Astrocyte of the cerebellum (primary cell): ENCODE measurements around the gene ELOVL7.
"Not testable (repeated sequence)": the region's sequence is repeated elsewhere in the genome, so short reads cannot be mapped to it uniquely, and the experiment has no call there.

Experiments used
- DNase-seq: peaks from one replicate; pipeline ENCODE4 v3.0.0-alpha.2; 2011; ENCODE audit warnings: low read depth
- H3K4me3 ChIP-seq: 2 replicates; pipeline ENCODE4 v1.5.1; 2011; ENCODE audit warnings: mild to moderate bottlenecking, low read depth, low read length, moderate library complexity
- CTCF ChIP-seq: IDR thresholded peaks from 2 replicates; pipeline ENCODE4 v1.5.1; 2012; ENCODE audit warnings: low read length, low read depth, moderate library complexity, mild to moderate bottlenecking; ENCODE audit errors: missing control alignments
- in situ Hi-C: cut with HindIII; loops from 2 replicates; pipeline ENCODE4 v1.10.0; 2017; ENCODE audit warnings: low sequenced_read_pairs

The ELOVL7 gene

GRCh38 chr5:60803712-60804111 is 40.4 kb downstream of the ELOVL7 start:
- in situ Hi-C loops, result no loop called here
- DNase-seq, result no peak
- H3K4me3 ChIP-seq, result no peak overlapping the region
- no peak for TF ChIP-seq CTCF

- no peak for DNase-seq
- in situ Hi-C loops, result no loop called here
- TF ChIP-seq CTCF, result no peak
- H3K4me3 ChIP-seq, result no peak overlapping the region
Observed at GRCh38 chr5:60802986-60803385, 41.1 kb downstream of the ELOVL7 start.

- DNase-seq, result no peak
- no peak overlapping the region for H3K4me3 ChIP-seq
- in situ Hi-C loops, result no loop called here
- no peak for TF ChIP-seq CTCF
Observed at GRCh38 chr5:60802226-60802625, 41.8 kb downstream of the ELOVL7 start.

- no peak for DNase-seq
- in situ Hi-C loops, result no loop called here
- no peak for TF ChIP-seq CTCF
- no peak overlapping the region for H3K4me3 ChIP-seq
Observed at GRCh38 chr5:60797482-60798153, 46.5 kb downstream of the ELOVL7 start.

GRCh38 chr5:60795424-60795950 is 48.6 kb downstream of the ELOVL7 start:
- in situ Hi-C loops, DNase-seq, H3K4me3 ChIP-seq: not testable (repeated sequence)

GRCh38 chr5:60794691-60795090 is 49.4 kb downstream of the ELOVL7 start:
- no peak overlapping the region for H3K4me3 ChIP-seq
- in situ Hi-C loops, result no loop called here
- TF ChIP-seq CTCF, result no peak
- DNase-seq, result no peak

GRCh38 chr5:60792438-60792837 is 51.6 kb downstream of the ELOVL7 start:
- DNase-seq, result no peak
- TF ChIP-seq CTCF, result no peak
- in situ Hi-C loops, result no loop called here
- H3K4me3 ChIP-seq, result no peak overlapping the region
